C1 segment of cervical spinal cord (tissue), 14 donors: Measurements from ENCODE around the gene TM4SF18.
"Not testable (repeated sequence)": the region's sequence is repeated elsewhere in the genome, so short reads cannot be mapped to it uniquely, and the experiment has no call there.

Experiments used
- DNase-seq, 14 donors: peaks; one replicate each; lab custom pipeline; 2025; lab: John Stamatoyannopoulos, UW

The TM4SF18 gene

GRCh38 chr3:149333176-149333859 lies at the start of gene TM4SF18:
TSS of gene TM4SF18 (minus strand) at chr3:149333636. CDS start at chr3:149333382, 254 bp downstream.
- DNase-seq: no peak

- DNase-seq: no peak
Observed at GRCh38 chr3:149382518-149382917, 49.1 kb upstream of the TM4SF18 start.

GRCh38 chr3:149382101-149382467 lies 48.6 kb upstream of the TM4SF18 start:
- DNase-seq: no peak

- DNase-seq: no peak
Observed at GRCh38 chr3:149381173-149382100, 48.0 kb upstream of the TM4SF18 start.

GRCh38 chr3:149380220-149380619 lies 46.8 kb upstream of the TM4SF18 start:
- DNase-seq: not testable (repeated sequence)

GRCh38 chr3:149378478-149379309 lies 45.3 kb upstream of the TM4SF18 start:
- no peak for DNase-seq

- DNase-seq: no peak
Observed at GRCh38 chr3:149377408-149378364, 44.2 kb upstream of the TM4SF18 start, which contains the start of gene TM4SF1. TSS of gene TM4SF1 (minus strand) at chr3:149377649. CDS start at chr3:149377547, 102 bp downstream.

GRCh38 chr3:149376718-149377407 lies 43.4 kb upstream of the TM4SF18 start:
- no peak for DNase-seq

- DNase-seq: no peak
Observed at GRCh38 chr3:149375501-149376196, 42.2 kb upstream of the TM4SF18 start.

- DNase-seq: no peak
Observed at GRCh38 chr3:149374793-149375500, 41.5 kb upstream of the TM4SF18 start.

- DNase-seq: no peak
Observed at GRCh38 chr3:149374391-149374790, 41.0 kb upstream of the TM4SF18 start.

- DNase-seq: no peak
Observed at GRCh38 chr3:149373235-149374125, 40.0 kb upstream of the TM4SF18 start.

GRCh38 chr3:149371723-149372114 lies 38.3 kb upstream of the TM4SF18 start:
- DNase-seq: no peak

- no peak for DNase-seq
Observed at GRCh38 chr3:149371001-149371722, 37.7 kb upstream of the TM4SF18 start.

- no peak for DNase-seq
Observed at GRCh38 chr3:149369991-149370866, 36.8 kb upstream of the TM4SF18 start.
